ENCODE measurements around the gene INHBC. TPM values are rescaled to one million over a fixed set of nuclear protein-coding genes. Genes with fewer than 3 reads are reported as not detected.
"Not testable (repeated sequence)": the region's sequence is repeated elsewhere in the genome, so short reads cannot be mapped to it uniquely, and the experiment has no call there.

The INHBC gene
- total RNA-seq, 3 donors from 2014 or later: not detected

DNA sequence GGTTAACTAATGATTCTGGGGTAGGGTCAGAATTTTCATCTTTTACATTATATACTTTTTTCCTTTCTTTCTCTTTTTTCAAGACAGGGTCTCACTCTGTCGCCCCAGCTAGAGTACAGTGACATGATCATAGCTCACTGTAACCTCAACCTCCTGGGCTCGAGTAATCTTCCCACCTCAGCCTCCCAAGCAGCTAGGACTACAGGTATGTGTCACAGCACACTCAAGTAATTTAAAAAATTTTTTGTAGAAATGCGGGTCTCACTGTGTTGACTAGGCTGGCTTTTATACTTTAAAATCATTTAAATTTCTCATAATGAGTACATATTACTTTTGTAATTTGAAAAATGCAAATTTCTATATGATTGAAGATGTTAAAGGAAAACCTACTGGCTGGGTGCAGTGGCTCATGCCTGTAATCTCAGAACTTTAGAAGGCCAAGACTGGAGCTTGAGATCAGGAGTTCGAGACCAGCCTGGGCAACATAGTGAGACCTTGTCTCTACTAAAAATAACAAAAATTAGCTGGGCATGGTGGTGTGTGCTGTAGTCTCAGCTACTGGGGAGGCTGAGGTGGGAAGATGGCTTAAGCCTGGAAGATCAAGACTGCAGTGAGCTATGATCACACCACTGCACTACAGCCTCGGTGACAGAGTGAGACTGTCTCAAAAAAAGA, 29.5 kb upstream of the INHBC start:
- intact Hi-C loops (cut with DNase I; ENCODE audit: low total_unique reads): no loop called here
- no peaks in the 10 kb centered on the region for H3K36me3 ChIP-seq
- H3K4me1 ChIP-seq: no peaks in the 10 kb centered on the region
- no peak for DNase-seq (ENCODE audit: low spot score in 2 of 2)
- no peak overlapping the region for H3K27ac ChIP-seq
- no peak overlapping the region for H3K4me3 ChIP-seq
- TF ChIP-seq POLR2AphosphoS5 (IDR thresholded peaks at IDR 0.05) (no peak), POLR2A (IDR thresholded peaks at IDR 0.05) (no peak)
- TF ChIP-seq, protein P1, sequence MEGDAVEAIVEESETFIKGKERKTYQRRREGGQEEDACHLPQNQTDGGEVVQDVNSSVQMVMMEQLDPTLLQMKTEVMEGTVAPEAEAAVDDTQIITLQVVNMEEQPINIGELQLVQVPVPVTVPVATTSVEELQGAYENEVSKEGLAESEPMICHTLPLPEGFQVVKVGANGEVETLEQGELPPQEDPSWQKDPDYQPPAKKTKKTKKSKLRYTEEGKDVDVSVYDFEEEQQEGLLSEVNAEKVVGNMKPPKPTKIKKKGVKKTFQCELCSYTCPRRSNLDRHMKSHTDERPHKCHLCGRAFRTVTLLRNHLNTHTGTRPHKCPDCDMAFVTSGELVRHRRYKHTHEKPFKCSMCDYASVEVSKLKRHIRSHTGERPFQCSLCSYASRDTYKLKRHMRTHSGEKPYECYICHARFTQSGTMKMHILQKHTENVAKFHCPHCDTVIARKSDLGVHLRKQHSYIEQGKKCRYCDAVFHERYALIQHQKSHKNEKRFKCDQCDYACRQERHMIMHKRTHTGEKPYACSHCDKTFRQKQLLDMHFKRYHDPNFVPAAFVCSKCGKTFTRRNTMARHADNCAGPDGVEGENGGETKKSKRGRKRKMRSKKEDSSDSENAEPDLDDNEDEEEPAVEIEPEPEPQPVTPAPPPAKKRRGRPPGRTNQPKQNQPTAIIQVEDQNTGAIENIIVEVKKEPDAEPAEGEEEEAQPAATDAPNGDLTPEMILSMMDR (IDR thresholded peaks at IDR 0.05): no peak
- H3K9me3 ChIP-seq: no peaks in the 10 kb centered on the region
- no peaks in the 10 kb centered on the region for H3K27me3 ChIP-seq

DNA sequence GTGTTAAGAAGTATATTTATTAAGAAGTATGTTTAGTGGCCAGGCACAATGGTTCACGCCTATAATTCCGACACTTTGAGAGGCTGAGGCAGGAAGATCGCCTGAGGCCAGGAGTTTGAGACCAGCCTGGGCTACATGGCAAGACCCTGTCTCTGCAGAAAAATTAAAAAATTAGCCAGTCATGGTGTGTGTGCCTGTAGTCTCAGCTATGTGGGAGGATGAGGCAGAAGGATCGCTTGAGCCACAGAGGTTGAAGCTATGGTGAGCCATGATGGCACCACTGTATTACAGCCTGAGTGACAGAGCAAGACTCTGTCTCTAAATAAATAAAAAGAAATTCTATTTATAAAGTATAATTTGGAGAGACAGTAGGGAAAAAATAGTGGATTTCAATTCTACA, 24.1 kb upstream of the INHBC start:
- no peak for TF ChIP-seq POLR2A (IDR thresholded peaks at IDR 0.05)
- TF ChIP-seq, protein P1 (IDR thresholded peaks at IDR 0.05): no peak
- TF ChIP-seq POLR2AphosphoS5 (IDR thresholded peaks at IDR 0.05): no peak
- Histone ChIP-seq H3K4me3 (no peak overlapping the region), H3K27me3 (no peaks in the 10 kb centered on the region), H3K9me3 (no peaks in the 10 kb centered on the region), H3K4me1 (no peaks in the 10 kb centered on the region), H3K36me3 (no peaks in the 10 kb centered on the region), H3K27ac (no peak overlapping the region)
- DNase-seq (ENCODE audit: low spot score in 2 of 2): no peak
- intact Hi-C loops (cut with DNase I; ENCODE audit: low total_unique reads): no loop called here

DNA sequence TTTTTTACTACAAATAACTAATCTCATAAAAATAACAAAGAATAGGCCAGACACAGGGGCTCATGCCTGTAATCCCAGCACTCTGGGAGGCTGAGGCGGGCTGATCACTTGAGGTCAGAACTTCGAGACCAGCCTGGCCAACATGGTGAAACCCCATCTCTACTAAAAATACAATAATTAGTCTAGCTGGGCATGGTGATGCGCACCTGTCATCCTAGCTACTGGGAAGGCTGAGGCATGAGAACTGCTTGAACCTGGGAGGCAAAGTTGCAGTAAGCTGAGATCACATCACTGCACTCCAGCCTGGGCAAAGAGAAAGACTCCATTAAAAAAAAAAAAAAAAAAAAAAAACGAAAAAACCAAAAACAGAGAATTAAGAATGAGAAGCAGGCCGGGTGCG, 20.4 kb upstream of the INHBC start:
- H3K36me3 ChIP-seq; H3K9me3 ChIP-seq; intact Hi-C loops (cut with DNase I; ENCODE audit: low total_unique reads); H3K27ac ChIP-seq; H3K4me3 ChIP-seq; H3K4me1 ChIP-seq; DNase-seq (ENCODE audit: low spot score in 2 of 2); H3K27me3 ChIP-seq: not testable (repeated sequence)

DNA sequence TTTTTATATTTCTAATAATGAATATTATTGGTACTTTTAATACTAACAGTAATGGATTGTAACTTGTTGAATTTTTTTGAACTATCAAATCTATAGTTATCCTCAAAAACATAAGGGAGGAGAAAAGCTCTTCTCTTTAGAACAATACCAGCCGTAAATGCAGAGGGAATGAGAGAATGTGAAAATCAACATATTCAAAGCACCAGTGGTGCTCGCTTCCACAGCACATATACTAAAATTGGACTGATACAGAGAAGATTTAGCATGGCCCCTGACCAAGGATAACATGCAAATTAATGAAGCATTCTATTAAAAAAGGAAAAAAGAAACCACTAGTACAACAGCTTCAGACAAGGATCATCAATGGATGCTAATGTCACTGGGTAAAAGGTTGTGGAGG, 19.5 kb upstream of the INHBC start:
- Histone ChIP-seq H3K4me3 (no peak overlapping the region), H3K27me3 (no peaks in the 10 kb centered on the region), H3K9me3 (no peaks in the 10 kb centered on the region), H3K27ac (no peak overlapping the region), H3K36me3 (no peaks in the 10 kb centered on the region), H3K4me1 (no peaks in the 10 kb centered on the region)
- no peak for DNase-seq (ENCODE audit: low spot score in 2 of 2)
- TF ChIP-seq POLR2A (IDR thresholded peaks at IDR 0.05): no peak
- TF ChIP-seq POLR2AphosphoS5 (IDR thresholded peaks at IDR 0.05): no peak
- TF ChIP-seq, protein P1 (IDR thresholded peaks at IDR 0.05): no peak
- intact Hi-C loops (cut with DNase I; ENCODE audit: low total_unique reads): no loop called here

DNA sequence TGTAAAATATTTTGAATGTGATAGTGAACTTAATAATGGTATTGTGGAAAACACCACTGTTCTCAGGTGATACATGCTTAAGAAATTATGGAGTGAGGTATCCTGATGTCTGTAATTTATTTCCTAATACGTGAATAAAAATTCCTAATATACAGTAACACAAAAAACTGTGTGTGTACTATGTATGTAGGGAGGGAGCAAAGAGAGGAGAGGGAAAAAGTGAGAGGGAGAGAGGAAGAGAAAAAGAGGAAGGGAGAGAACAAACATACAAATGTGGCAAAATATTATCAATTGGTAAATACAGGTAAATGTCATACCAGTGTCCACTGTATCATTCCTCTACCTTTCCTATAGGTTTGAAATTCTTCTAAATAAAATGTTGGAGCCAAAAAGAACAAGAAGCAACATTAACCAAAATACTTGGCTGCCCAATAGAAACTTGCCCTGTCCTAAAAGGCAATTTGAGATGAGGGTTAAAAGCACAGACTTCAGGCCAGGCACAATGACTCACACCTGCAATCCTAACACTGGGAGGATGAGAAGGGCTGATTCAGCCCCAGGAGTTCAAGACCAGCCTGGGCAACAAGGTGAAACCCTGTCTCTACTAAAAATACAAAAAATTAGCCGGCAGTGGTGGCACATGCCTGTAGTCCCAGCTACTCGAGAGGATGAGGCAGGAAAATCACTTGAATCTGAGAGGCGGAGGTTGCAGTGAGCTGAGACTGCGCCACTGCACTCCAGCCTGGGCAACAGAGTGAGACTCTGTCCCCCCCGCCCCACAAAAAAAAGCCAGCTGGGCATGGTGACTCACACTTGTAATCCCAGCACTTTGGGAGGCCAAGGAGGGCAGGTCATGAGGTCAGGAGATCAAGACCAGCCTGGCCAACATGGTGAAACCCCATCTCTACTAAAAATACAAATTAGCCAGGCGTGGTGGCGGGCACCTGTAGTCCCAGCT, 18.3 kb upstream of the INHBC start:
- intact Hi-C loops (cut with DNase I; ENCODE audit: low total_unique reads): no loop called here
- no peaks in the 10 kb centered on the region for H3K36me3 ChIP-seq
- no peaks in the 10 kb centered on the region for H3K9me3 ChIP-seq
- H3K4me1 ChIP-seq: no peaks in the 10 kb centered on the region
- H3K27me3 ChIP-seq: no peaks in the 10 kb centered on the region
- no peak for TF ChIP-seq POLR2A (IDR thresholded peaks at IDR 0.05)
- TF ChIP-seq POLR2AphosphoS5 (IDR thresholded peaks at IDR 0.05): no peak
- TF ChIP-seq, protein P1 (IDR thresholded peaks at IDR 0.05): no peak
- H3K27ac ChIP-seq: no peak overlapping the region
- no peak for DNase-seq (ENCODE audit: low spot score in 2 of 2)
- no peak overlapping the region for H3K4me3 ChIP-seq

Data from breast epithelium (tissue), 4 donors.